Measurements from ENCODE around the gene ARHGAP45.

The ARHGAP45 gene

DNA sequence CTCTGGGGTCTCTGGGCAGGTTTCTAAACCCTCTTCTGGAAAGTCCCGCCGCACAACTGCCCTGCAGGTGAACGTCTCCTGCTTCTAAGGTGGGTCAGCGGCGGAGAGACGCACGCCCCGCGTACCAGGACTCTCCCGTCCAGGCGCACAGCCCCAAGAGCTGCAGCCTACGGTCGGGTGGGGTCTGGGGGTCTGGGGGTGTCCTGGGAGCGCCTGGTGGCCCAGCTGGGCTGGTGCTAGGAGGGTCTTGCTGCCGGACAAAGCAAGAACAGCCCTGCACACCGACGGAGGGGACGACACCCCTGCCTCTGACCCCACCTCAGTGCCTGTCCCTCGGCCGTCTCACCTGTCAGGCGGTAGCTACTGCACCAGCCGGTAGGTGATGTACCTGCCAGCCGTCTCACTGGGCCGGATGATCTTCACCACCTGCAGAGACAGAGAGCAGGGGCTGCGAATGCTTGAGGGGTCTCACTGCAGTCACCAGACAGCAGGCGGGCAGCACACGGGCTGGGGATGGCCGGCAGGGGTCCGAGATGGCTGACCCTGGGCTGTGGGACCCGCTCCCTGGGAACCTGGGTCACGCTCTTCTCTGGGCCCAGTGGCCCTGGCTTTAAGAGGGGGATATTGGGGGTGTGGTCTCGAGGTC is 22.3 kb downstream of the ARHGAP45 start:
- no peak for DNase-seq

GRCh38 chr19:1089891-1090290 is 22.9 kb downstream of the ARHGAP45 start:
- no peak for DNase-seq

DNA sequence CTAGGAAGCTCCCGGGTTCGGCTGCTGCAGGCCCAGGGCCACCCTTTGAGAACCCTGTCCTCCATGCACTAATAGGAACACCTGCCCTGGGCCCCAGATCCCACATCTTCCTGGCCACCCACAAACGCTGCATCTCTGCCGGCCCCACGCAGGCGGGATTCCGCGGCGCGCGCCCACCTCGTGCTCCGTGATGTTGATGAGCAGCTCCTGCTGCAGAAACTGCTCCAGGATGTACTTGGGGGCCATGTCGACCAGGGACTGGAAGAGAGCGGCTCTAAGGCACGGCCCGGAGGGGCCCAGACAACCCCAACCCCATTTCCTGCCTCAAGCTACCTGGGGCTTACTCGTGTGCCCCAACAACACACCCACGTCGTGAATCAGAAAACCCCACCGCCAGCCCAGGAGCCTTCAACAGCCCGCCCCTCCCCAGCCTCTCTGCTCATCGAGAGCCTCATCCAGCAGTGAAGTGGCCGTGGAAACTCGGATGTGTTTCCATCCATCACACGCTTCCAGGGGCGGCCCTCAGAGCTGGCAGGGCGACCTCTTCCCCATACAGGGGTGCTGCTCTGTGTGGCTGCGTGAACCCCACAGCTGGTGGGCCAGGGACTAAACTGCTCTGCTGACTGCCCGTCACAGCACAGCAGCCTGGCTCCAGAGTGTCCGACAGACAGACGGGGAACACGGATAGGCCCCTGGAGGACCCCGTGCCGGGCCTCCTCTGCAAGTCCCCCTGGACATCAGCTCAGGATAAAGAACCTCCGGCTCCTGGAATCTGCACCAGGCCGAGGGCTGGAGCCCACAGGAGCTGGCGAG is 24.0 kb downstream of the ARHGAP45 start:
- no peak for DNase-seq

DNA sequence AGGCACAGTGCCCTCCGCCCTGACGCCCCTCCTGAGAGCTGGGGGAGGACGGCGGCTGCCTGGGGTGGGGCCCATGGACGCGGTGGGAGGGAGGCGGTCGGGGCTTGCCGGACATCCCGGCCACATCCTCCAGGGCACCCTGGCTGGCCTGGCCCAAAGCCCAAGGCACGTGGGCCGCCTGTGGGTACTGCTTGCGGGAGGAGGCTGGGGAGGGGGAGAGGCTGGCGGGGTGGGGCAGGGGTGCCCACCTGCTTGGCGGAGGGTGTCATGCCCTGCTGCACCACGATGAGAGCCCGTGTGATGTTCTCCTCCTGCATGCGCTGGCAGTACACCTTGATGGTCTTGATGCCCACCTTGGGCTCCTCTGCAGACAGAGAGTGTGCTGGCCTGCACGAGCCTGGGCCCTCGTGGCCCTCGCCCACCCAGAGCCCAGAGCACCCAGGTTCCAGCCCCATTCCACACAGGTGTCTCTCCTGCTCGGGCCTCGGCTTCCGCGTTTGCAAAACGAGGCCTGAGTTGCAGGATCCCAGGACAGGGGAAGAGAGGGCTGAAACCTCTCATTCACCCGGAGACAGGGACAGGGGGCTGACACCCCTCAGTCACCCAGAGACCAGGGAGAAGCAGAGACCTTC is 24.7 kb downstream of the ARHGAP45 start:
- DNase-seq, result no peak

DNA sequence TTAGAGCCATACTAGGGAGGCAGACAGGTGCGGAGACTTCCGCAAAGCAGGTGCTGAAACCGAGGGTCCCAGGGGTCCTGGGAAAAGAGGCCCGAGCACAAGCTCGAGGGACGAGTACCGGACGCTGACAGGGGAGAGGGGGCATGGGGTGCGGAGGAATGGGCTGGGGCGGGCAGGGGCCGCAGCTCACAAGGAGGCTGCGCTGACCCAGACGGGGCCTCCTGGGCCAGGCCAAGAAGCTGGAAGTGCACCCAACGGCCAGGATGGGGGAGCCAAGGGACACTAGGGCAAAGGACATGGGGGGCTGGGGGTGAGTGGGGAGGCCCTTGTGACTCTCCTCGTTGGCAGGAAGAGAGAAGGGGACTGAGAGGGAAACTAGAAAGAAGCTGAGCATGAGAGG is 26.4 kb downstream of the ARHGAP45 start:
- no peak for DNase-seq

DNA sequence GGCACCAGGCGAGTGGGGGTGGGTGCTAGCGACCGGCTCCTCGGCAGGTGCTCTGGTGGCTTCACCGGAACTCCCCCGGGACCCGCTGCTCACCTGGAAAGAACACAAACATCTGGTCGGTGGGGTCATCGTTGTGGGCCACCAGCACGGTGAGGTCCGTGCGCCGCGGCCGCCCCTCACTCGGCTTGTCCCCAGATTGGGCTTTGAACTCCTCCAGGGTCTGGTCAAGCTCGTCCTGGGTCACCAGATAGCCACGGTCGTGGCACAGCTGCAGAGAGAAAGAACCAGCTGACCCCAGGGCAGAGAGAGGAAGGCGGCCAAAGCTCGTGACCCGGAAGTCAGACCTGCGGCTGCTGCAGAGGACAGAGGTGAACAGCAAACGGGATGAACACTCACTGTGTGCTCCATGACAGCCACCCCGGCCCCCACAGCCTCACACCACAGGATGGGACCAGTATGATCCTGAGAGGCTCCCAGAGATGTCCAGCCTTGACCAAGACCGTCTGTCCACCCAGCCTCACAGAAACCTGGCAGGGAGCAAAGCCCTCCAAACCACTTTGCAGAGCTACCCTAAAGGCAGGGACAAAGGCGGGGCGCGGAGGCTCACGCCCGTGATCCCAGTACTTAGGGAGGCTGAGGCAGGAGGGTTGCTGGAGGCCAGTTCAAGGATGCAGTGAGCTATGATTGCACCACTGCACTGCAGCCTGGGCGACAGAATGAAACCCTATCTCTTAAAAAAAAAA is 27.0 kb downstream of the ARHGAP45 start:
- no peak for DNase-seq

GRCh38 chr19:1094655-1094977 is 27.6 kb downstream of the ARHGAP45 start:
- no peak for DNase-seq

DNA sequence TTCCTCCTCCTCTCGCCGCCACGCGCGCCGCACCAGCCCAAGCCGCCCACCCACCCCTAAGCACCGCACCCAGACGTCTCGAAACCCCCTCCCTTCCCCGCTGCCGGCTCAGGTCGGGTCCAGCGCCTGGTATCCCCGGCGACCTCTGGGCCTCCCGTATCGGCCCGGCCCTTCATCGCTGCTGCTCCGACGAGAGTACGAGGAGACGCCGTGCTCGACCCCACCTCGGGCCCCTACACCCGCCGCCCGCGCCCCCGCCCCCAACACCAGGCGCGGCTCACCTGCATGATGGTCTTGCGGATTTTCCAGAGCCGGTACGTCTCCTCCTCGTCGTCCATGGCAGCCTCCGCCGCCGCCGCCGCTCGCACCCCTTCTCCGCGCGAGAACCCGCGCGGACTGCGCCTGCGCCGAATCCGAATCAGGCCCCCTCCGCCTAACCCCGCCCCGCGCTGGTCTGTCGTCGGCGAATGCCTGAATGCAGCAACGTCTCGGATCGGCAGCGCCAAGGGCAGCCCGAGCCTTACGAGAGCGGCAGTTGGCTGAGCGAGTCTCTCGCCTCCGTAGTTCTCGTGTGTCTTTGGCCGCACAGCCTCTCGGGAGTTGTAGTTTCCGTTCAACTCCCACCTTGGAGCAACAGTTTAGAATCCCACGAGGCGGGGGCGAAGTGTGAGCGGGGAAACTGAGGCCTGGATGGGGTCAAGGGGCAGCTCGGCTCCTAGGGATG is 28.2 kb downstream of the ARHGAP45 start, which contains the start of gene POLR2E:
POLR2E (minus strand) TSS at position 398 of the 724 bp plus-strand sequence; CDS start at position 338, 60 bp downstream.
- peak; percentile 98 to 100 for DNase-seq

- DNase-seq, result no peak
Observed at GRCh38 chr19:1097810-1098176, 30.8 kb downstream of the ARHGAP45 start.

DNA sequence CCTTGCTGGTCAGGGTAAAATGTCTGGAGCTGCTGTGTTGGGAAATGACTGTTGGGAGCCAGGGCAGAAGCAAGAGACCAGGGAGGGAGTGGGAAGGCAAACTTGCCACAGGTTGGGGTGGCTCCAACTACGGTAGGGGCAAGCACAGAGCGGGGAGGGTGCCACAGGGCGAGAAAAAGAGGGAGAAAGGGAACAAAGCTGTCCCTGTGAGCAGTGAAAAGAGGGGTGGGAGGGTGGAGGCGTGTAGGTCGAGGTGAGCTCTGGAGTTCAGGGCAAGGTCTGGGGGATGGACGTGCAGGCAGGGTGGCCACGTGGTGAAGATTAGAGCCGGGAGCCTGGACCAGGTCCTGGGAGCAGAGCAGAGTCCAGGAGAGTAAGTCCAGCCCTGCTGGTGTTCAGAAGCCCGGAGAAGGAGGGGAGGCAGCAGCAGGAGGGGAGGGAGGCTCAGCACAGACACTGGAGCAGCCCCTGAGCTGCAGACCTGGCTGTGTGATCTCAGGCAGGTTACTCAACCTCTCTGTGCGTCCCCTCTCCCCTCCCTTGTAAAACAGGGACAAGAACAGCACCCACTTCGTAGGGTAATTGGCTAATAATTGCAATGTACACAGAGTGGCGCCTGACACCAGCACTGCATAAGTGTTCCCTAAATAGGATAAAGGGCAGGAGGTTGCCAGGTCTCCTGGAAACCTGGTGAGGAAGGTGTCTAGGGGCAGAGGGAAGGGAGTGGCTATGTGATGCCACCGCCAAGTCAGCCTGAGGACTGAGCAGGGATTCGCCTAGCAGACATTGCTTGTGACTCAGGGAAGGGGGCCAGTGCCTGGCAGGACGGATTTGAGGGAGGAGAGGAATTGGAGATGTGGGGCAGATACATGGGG is 31.4 kb downstream of the ARHGAP45 start:
- no peak for DNase-seq

- DNase-seq, result no peak
Observed at GRCh38 chr19:1101337-1101698, 34.4 kb downstream of the ARHGAP45 start.

DNA sequence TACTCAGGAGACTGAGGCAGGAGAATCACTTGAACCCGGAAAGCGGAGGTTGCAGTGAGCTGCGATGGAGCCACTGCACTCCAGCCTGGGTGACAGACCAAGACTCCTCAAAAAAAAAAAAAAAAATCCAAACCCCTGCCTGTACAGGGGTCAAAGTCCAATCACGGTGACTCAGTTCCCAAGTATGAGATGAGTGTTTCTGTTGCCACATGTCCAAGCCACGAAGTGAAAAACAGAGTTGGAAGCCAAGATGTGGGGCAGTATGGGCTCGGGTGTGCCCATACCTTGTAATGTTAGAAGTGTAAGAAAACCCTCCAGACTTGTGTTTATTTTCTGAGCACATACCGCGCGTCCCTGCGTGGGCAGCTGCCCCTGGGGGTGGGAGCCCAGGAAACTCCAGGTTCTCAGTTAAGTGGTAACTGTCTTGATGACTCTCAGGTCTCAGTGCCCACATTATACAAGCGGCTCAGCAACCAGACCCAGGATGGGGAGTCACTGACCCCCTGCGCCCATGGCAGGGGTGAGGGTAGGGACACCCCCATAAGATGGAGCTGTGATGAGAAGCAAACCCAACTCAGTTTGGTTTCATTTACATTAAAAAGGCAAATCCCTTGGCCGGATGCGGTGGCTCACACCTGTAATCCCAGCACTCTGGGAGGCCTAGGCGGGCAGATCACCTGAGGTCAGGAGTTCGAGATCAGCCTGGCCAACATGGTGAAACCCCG is 35.6 kb downstream of the ARHGAP45 start:
- peak in 1 of 2 experiments; percentile 49 for DNase-seq

GRCh38 chr19:1103132-1103707 is 36.3 kb downstream of the ARHGAP45 start:
- DNase-seq, result no peak

- DNase-seq, result peak; percentile 99 to 100
Observed at GRCh38 chr19:1103708-1104310, 36.8 kb downstream of the ARHGAP45 start, which contains the start of gene GPX4. GPX4 (plus strand) TSS chr19:1103994; CDS start chr19:1104044, 50 bp downstream.

GRCh38 chr19:1104311-1105007 is 37.5 kb downstream of the ARHGAP45 start:
- DNase-seq, result peak in 1 of 2 experiments; percentile 71

GRCh38 chr19:1105008-1105872 is 38.3 kb downstream of the ARHGAP45 start:
- no peak for DNase-seq

- DNase-seq, result no peak
Observed at GRCh38 chr19:1105873-1106840, 39.2 kb downstream of the ARHGAP45 start.
